ENCODE measurements around the gene GRB2.
A peak's percentile ranks its signal among the peaks of the same experiment; 100 is the strongest.
"Not testable (repeated sequence)": the region's sequence is repeated elsewhere in the genome, so short reads cannot be mapped to it uniquely, and the experiment has no call there.

The GRB2 gene

DNA sequence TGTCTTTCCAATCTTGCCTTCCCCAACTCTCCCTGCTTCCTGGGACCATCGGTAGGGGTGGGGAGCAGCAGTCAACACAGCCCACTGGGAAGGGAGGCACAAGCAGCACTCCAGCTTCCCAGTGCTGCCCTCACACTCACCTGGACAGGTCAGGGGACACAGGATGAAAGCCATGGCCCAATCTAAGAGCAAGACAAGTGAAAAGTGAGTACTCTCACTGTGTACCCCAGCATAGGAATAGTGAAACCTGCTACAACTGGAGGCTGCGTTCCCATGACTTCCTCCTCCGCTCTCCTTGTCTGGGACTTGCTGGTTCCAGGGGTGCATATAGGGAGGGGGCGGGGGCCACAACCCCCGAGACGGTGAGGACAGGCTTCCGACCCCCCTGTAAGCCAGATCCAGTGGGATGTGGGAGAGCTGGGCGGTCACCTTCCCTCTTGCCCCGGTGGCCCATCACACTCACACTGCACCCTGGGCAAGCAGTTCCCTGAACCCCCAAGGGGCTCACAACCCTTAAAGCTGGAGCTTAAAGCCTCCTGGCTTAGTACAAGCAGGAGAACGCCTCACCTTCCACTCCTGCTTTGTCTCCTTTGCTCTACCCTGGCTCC lies 86.8 kb downstream of the GRB2 start:
- no peak for DNase-seq (ENCODE audit: low read depth, low spot score)

DNA sequence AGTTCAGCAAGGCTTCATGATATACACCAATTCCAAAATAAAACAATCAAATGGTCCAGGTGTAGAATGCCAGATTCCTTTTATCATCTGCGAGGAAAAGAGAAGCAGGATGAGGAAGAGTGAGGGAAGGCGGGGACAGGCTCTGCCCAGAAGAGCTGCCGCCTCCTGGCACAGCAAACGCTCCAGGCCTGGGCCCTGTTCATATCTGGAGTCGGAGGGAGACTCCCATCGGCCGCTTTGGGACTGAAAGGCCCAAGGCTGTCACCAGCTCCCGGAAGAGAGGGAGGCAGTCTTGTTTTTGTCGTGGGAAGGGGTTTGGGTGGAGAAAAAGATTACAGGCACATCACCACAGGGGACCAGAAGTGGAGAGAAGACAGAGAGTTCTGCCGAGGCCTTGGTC lies 87.3 kb downstream of the GRB2 start:
- DNase-seq (ENCODE audit: low read depth, low spot score) = no peak

DNA sequence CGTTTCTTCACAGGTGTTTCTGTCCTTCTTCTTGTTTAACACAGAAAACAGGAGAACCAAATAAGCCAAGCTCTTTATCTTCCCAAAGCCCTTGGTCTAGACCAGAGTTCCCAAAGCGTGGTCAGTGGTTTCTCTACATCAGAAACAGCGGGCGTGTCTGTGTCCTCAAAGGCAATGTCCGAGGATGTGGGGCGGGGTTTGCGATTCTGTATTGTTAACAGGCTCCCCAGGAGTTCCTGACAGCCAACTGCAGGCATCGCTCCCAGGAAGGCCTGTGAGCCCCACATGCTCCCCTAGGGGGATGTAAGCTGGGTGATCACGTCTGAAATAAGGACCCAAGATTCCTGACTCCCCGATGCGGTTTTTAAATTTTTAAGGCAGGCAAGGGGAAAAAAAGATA lies 87.8 kb downstream of the GRB2 start:
- DNase-seq (ENCODE audit: low read depth, low spot score) = no peak

DNA sequence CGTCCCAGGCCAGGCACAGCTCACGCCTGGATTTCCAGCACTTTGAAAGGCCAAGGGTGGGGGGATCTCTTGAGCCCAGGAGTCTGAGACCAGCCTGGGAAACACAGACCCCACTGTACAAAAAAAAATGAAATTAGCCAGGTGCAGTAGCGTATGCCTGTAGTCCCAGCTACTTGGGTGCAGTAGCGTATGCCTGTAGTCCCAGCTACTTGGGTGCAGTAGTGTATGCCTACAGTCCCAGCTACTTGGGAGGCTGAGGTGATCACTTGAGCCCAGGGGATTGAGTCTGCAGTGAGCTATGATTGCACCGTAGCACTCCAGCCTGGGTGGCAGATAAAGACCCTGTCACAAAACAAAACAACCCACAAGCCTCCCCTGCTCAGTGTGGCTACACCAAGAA lies 89.2 kb downstream of the GRB2 start:
- DNase-seq (ENCODE audit: low read depth, low spot score) = no peak

DNA sequence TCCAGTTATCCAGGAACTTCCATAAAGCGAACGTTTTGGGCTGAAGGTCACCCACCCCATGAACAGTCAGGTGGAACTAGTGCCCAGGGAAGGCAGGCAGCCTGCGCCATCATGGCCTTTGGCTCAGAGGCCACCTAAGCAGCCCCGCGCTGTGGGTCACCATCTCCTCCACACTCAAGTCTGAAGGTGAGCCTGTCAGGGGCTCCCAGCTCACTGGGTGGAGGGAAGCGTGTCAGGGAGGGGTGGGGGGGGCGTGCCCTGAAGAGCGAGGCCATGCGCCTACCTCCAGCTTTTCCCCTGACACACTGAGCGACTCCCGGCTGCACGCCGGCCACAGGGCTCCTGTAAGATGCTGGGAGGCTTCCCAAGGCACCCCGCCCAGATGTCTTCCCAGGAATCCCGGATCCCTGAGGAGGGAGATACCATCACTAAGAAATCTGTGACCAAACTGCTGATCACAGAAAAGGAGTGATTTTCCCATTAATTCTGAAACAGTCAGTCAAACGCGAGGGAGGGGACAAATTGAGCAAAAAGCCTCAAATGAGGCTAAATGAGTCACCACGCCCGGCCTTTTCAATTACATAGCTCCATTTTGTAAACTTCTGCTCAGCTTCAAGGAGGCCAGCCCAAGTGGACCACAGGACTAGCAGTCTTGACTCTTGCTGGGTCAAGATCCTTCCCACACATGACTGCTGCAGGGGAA lies 89.8 kb downstream of the GRB2 start:
- no peak for DNase-seq (ENCODE audit: low read depth, low spot score)

DNA sequence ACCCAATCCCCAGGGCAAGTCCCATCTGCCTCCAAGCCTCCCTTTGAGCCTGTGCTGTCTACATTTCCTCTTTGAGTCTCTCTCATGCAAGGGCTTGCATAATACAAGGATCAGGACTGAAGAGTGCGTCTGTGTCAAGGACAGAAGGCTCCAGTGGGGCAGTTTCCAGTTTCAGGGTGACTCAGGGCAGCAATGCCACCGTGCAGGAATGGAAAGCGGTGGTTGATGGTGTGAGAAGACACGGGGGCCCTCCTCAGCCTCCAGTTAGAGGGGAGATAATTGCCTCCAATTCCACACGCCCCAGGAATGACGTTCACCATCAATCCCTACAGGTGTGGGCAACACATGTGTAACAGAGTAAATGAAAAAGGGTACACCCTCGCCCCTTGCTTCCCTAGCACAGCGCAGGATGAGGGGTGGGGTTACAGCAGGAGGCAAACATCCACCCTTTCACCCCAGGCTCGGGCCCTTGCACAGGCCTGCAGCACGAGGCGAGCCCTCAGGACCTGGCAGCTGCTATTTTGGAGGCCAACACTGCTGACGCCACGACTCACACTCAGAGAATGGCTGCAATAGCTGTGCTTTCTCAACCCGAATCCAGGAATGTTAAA lies 91.4 kb downstream of the GRB2 start:
- DNase-seq (ENCODE audit: low read depth, low spot score) = no peak

DNA sequence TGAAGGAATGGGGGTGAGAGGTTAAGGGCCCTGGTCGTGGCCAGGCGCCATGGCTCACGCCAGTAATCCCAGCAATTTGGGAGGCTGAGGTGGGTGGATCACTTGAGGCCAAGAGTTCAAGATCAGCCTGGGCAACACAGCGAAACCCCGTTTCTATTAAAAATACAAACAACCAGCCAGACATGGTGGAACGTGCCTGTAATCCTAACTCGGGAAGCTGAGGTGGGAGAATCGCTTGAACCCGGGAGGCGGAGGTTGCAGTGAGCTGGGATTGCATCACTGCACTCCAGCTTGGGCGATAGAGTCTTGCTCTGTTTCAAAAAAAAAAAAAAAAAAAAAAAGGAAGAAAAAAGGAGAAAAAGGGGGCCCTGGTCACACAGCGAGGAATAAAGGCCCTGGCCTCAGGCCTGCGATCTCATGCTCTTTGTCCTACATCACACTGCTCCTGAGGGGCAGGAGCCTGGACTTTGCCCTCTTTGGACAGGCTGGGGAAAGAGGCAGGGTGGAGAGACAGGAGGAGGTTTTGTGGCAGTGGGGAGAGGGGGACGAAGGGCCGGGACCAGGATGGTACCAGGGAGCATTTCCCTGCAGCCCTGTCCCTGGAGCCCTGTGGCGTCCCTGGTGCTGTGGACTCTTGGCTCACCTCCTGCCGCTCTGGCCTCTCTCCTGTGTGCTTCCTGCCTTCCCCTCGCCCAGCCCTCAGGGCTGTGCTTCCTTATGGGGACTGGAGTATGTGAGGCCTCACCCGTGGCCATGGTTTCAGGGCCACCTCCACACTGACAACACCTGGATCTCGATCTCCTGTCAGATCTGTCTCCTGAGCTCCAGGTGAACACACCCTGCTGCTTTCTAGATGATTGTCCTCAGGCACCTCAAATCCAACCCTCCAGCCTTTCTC lies 96.5 kb downstream of the GRB2 start:
- no peak for DNase-seq (ENCODE audit: low read depth, low spot score)

DNA sequence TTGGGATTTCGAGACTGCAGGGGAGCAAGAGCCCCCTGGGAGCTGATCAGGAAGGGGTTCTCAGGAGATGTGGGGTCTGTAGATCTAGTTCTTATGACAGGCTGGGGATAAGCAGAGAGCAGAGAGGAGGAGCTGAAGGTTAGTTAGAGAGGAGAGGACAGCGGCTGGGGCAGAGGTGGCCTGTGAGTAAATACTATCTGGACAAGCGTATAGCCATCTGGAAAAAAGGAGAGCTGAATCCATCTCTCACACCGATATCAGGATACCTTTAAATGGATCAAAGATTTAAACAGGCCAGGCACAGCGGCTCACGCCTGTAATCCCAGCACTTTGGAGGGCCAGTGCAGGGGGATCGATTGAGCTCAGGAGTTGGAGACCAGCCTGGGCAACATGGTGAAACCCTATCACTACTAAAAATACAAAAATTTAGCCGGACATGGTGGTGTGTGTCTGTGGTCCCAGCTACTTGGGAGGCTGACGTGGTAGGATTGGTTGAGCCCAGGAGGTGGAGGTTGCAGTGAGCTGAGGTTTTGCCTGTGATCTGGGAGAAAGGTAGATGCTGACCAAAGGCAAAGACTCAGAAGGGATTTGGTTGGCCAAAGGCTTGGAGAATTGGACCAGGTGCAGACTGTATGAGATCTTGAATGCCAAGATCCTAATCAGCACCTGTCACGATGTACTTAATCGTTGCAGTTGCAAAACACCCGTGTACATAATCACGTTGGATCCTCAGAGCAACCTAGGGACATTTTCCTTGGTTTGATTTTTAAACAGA lies 97.3 kb downstream of the GRB2 start:
- DNase-seq (ENCODE audit: low read depth, low spot score) = no peak

DNA sequence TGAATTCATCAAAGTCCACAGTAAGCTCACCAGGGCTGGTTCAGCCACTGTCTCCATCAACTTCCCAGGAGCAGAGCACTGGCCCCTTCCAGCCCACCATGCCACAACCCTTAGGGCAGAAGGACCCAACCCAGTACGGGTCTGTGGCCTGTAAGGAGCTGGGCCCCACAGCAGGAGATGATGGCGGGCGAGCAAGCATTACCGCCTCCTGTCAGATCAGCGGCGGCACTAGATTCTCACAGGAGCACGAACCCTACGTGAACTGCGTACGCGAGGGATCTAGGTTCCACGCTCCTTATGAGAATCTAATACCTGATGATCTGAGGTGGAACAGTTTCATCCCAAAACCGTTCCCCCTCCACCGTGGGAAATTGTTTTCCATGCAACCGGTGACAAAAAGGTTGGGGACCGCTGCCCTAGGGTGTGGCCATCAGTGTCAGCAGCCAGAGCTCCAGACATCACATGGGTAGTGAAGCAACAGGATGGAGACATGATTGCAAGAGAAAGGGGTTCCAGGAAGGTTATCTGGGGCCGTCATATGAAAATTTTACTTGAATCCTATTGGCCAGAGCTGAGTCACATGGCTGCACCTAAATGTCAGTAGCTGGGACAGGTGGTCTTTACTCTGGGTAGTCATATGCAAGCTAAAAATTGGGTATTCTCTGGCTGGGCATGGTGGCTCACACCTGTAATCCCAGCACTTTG lies 103.8 kb downstream of the GRB2 start:
- no peak for DNase-seq (ENCODE audit: low read depth, low spot score)

DNA sequence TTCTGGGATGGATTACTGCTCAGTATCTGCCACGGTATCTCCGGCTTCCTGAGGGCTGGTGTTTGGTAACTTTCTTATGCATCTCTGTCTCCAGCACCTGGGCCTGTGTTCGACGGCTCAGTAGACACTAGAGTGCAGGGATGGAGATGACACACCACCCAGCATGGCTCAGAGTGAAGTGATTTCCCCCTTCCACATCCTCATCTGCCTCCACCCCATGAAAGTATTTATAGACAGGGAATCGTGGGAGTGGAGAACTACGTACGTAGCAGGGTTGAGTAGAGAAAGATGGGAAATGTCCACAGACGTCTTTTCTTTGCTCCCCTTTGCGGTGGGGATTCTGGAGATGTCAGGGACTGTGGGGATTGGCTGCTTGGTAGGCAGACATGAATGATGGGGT lies 104.4 kb downstream of the GRB2 start:
- DNase-seq (ENCODE audit: low read depth, low spot score) = no peak

DNA sequence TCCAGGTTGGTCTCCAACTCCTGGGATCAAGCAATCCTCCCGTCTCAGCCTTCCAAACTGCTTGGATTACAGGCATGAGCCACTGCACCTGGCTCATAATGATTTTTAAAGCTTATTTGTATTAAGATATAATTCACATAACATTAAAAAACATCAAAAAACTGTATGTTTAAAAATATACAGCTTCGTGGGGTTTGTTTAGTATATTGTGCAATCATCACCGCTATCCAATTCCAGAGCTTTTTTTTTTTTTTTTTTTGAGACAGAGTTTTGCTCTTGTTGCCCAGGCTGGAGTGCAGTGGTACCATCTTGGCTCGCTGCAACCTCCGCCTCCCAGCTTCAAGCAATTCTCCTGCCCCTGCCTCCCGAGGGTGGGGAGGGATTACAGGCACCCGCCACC lies 105.2 kb downstream of the GRB2 start:
- no peak for DNase-seq (ENCODE audit: low read depth, low spot score)

DNA sequence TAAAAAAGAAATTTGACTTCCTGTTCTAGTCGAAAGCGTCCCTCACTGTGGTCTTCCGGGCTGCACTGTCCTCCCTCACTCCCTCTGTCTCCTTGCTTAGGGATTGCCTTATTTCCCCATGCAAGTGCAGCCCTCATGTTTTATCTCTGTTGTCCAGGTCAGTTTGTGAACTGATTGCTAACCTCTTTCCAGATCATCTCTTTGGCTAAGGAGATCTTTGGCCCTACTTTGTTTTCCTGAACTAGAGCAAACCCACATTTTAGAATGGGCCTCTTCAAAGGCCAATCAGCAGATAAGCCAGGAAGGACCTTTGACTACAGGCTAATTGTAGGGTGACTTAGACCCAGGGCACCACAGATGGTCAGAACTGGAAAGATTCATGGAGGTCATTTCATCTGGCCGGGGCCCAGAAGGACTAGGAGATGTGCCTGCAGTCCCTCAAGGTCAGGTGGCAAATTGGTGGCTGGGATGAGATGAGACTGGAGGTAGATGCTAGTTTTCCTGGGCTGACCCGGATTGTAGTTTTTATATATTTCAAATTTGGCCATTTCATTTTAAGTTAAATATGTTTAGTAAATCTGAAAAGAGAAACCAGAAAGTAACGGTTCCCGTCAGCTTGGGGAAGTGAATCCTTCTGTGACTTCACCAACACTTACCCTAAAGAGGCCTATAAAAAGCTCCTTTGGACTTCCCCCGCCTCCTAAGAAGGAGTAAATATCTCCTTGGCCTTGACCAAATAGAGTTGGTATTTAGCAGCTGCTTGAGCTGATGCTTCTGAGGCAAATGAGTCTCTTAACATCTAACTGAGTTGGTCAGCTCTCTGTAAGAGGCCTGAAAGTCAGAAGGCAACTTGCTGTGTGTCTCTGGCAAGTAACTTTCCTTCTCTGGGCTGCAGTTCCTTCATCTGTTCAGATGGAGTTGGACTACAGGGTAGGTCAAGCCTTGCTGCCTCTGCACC lies 110.0 kb downstream of the GRB2 start:
- DNase-seq (ENCODE audit: low read depth, low spot score) = no peak

DNA sequence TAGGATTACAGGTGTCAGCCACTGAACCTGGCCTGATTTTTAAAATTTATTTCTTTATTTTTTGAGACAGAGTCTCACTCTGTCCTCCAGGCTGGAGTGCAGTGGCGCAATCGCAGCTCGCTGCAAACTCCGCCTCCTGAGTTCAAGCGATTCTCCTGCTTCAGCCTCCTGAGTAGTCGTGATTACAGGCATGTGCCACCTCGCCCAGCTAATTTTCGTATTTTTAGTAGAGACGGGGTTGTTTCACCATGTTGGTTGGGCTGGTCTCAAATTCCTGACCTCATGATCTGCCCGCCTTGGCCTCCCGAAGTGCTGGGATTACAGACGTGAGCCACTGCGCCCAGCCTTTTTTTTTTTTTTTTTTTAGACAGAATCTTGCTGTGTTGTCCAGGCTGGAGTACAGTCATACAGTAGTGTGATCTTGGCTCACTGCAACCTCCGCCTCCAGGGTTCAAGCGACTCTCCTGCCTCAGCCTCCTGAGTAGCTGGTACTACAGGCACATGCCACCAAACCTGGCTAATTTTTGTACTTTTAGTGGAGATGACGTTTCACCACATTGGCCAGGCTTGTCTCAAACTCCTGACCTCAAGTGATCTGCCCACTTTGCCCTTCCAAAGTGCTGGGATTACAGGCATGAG lies 112.5 kb downstream of the GRB2 start:
- DNase-seq (ENCODE audit: low read depth, low spot score) = not testable (repeated sequence)

DNA sequence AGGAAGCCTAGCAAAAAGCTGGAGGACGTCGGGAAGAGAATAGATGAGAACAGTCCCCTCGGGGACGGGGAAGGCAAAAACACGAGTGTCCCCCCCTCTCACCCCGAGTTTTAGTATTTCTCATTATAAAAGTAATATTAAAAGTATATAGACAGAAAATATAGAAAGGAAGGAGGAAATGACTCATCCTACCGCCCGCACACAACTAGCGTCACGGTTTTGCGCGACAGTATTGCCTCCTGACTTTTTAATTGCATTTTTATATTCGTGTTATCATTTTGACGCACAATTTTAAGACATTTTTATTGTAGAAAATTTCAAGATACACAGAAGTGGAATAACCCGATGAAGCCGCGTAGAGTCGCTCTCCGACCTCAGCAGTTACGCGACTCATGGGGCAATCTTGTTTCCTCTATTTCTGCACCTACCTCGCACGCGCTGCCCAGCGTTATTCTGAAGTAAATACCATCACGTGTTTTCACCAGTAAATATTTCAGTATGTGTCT lies 115.6 kb downstream of the GRB2 start:
- DNase-seq (ENCODE audit: low read depth, low spot score) = no peak

DNA sequence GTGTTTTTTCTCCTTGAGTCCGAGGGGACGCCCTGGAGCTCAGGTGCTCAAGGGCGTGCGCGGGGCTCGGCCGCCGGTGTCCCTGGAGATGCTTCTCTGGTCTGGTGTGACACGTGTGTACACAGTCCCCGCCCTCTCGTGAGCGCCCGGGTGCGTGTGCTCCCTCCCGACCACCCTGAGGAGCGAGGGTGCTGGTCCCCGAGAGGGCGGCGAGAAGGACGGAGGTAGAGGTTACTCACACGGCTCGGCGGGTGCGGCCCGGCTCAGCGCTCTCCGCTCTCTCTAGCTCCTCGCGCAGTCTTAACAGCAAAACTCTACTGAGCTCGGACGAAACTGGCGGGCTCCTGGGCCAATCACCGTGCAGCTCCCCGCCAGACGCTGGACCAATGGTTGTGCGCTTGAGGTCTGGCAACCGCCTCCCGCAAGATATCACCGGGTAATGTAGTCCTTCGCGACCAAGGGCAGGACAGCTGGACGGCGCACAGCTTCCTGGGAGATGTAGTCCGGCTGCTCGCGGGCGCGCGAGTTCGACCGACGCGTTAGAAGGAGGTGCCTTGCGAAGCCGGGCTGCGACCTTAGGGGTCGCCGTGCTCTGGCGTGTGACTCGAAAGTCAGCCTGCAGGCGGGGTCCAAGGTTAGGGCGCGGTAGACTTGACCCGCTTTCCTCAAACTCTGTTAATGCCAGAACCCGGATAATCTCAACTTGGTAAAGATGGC lies 116.2 kb downstream of the GRB2 start, which contains the start of gene SLC25A19:
SLC25A19 (minus strand) TSS at position 319 of the 717 bp plus-strand sequence. CDS start 2,669 bp downstream, outside the sequence.
- DNase-seq (ENCODE audit: low read depth, low spot score) = peak; percentile 98

DNA sequence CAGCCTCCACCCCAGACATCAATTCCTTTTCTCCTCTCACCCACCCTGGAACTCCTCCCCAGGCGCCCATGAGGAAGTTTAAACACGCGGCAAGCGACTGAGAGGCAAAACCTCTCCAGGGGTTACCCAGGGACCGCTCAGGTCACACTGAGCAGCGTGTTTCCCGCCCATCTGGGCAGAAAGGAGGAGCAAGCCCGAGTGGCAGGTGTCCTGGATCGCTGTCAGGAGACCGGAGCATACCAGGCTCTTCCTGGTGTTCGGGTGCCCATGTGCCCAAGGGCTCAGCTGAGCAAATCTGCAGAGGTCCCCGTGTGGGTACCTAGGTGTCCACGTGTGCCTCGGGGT lies 116.7 kb downstream of the GRB2 start:
- no peak for DNase-seq (ENCODE audit: low read depth, low spot score)

DNA sequence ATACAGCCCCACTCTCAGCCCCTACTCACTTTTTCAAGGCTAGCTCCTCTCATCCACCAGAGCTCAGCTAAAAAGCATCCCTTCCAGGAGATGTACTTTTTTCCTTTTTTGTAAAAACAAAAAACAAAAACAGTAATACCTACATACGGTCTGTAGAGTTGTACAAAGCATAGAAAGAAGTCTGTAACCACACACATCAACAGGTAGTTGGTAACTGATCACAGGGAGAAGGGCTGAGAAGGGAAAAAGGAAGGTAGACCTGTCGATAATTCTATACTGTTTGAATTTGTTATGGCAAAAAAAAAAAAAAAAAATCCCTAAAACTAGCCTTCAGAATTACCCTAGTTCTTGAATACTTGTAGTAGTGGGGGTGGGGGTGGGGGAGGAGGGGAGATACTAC lies 117.1 kb downstream of the GRB2 start:
- no peak for DNase-seq (ENCODE audit: low read depth, low spot score)

DNA sequence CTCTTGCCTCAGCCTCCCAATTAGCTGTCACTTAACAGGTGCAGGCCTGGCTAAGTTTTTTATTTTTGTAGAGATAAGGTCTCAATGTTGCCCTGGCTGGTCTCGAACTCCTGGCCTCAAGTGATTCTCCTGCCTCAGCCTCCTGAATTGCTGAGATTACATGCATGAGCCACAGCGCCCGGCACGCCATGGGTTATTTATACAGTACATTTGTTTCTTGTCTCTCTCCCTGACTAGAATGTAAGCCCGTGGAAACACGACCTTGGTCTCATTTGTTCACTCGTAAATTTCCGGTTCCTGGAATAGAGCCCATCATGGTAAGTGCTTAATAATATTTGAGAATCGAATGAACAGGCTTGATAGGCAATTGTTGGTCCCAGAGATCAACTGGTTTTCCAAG lies 118.3 kb downstream of the GRB2 start:
- DNase-seq (ENCODE audit: low read depth, low spot score) = no peak

Data from iPS DF 19.7 (cell line).